Activated T-helper 2 cell treated with anti-CD3 and anti-CD28 coated beads, Interferon-gamma antibody, Interleukin-2, Interleukin-4, amounts not matched to agents 10 μg/mL and 5 μg/mL and 100 μg/mL, durations not matched to agents 14 hours and 24 hours and 36 hours (primary cell): Measurements from ENCODE around the gene PARM1. TPM values are rescaled to one million over a fixed set of nuclear protein-coding genes. Genes with fewer than 3 reads are reported as not detected.
A peak's percentile ranks its signal among the peaks of the same experiment; 100 is the strongest.

Experiments used
- DNase-seq: peaks from one replicate; pipeline ENCODE4 v3.0.0; 2021; ENCODE audit warnings: low spot score
- H3K27ac Mint-ChIP-seq: one replicate; pipeline ENCODE4 v1.8.0; 2021; ENCODE audit warnings: mixed read lengths
- H3K27me3 Mint-ChIP-seq: one replicate; pipeline ENCODE4 v1.8.0; 2021; ENCODE audit warnings: low read depth, mixed read lengths
- H3K36me3 Mint-ChIP-seq: one replicate; pipeline ENCODE4 v1.8.0; 2021; ENCODE audit warnings: low read depth, mixed read lengths
- H3K4me1 Mint-ChIP-seq: one replicate; pipeline ENCODE4 v1.8.0; 2021; ENCODE audit warnings: low read depth, mixed read lengths
- H3K4me3 Mint-ChIP-seq: one replicate; pipeline ENCODE4 v1.8.0; 2021; ENCODE audit warnings: low read depth, mild to moderate bottlenecking, moderate library complexity, mixed read lengths
- H3K9me3 Mint-ChIP-seq: one replicate; pipeline ENCODE4 v1.8.0; 2021; ENCODE audit warnings: mixed read lengths
- intact Hi-C: fragments of 100-400 bp; cut with micrococcal nuclease; formaldehyde crosslinking; loops from one replicate; pipeline ENCODE4 v1.15.1; 2023
- total RNA-seq: library from RNA; stranded (reverse); gene quantifications from 2 replicates; pipeline ENCODE4 v1.2.3, GENCODE V29; 2022

PARM1 gene
- total RNA-seq, 1 donor from 2014 or later, result not detected

GRCh38 chr4:74921490-74921889 lies 11.4 kb upstream of the PARM1 start:
- no peak overlapping the region for H3K4me3 Mint-ChIP-seq
- no peaks in the 10 kb centered on the region for H3K27me3 Mint-ChIP-seq
- no peaks in the 10 kb centered on the region for H3K4me1 Mint-ChIP-seq
- H3K36me3 Mint-ChIP-seq, result no peaks in the 10 kb centered on the region
- H3K9me3 Mint-ChIP-seq, result no peaks in the 10 kb centered on the region
- intact Hi-C loops, result no loop called here
- no peak overlapping the region for H3K27ac Mint-ChIP-seq
- no peak for DNase-seq

GRCh38 chr4:74926007-74926406 lies 6.9 kb upstream of the PARM1 start:
- Mint-ChIP-seq H3K27me3 (peaks cover 5% of the 10 kb centered on the region), H3K27ac (no peak overlapping the region), H3K4me1 (no peaks in the 10 kb centered on the region), H3K9me3 (no peaks in the 10 kb centered on the region), H3K4me3 (no peak overlapping the region), H3K36me3 (no peaks in the 10 kb centered on the region)
- no peak for DNase-seq
- intact Hi-C loops, result no loop called here

DNA sequence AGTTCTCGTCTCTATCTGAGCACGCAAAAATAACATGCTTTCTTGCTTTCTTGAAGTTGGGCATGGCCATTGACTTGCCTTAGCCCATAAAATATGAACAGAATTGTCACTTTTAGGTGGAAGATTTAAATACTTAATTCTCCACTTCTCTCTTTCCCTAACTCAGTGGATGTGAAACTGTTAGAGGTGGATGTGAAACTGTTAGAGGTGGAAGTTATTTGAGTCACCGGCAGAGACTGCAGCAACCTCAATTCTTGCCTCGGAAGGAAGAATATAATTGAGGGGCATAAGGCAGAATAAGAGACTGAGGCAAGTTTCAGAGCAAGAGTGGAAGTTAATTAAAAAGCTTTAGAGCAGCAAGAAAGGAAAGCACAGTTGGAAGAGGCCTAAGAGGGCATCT lies 2.8 kb upstream of the PARM1 start:
- intact Hi-C loops, result no loop called here
- H3K27me3 Mint-ChIP-seq, result peaks cover 41% of the 10 kb centered on the region
- peaks cover 9% of the 10 kb centered on the region for H3K4me1 Mint-ChIP-seq
- no peak for DNase-seq
- no peak overlapping the region for H3K4me3 Mint-ChIP-seq
- no peaks in the 10 kb centered on the region for H3K36me3 Mint-ChIP-seq
- H3K9me3 Mint-ChIP-seq, result no peaks in the 10 kb centered on the region
- no peak overlapping the region for H3K27ac Mint-ChIP-seq

DNA sequence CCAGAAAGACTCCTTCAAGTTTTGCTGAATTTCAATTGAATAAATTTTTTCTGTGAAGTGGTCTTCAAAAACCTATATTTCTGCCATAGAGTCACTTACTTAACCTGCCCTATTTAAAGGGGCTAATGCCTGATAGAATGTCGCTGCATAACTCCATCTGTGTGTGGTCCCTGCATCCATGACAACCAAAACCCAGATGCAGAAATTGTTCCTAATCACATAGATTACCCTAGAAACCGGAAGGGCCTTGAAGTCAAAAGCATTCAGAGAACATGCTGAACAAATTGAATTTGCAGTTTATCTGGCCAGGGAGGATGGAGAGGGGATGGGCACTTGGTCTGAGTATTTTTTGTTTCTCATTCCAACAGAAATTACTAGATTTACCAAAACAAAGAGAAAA lies 1.5 kb upstream of the PARM1 start:
- intact Hi-C loops, result no loop called here
- Mint-ChIP-seq H3K4me3 (no peak overlapping the region), H3K4me1 (peaks cover 9% of the 10 kb centered on the region), H3K9me3 (no peaks in the 10 kb centered on the region), H3K27me3 (peaks cover 46% of the 10 kb centered on the region), H3K27ac (no peak overlapping the region), H3K36me3 (no peaks in the 10 kb centered on the region)
- DNase-seq, result no peak

- intact Hi-C loops, result no loop called here
- no peaks in the 10 kb centered on the region for H3K36me3 Mint-ChIP-seq
- peaks cover 9% of the 10 kb centered on the region for H3K4me1 Mint-ChIP-seq
- no peaks in the 10 kb centered on the region for H3K9me3 Mint-ChIP-seq
- no peak for DNase-seq
- no peak overlapping the region for H3K27ac Mint-ChIP-seq
- no peak overlapping the region for H3K4me3 Mint-ChIP-seq
- H3K27me3 Mint-ChIP-seq, result peaks cover 50% of the 10 kb centered on the region
These were observed 906 bp upstream of the PARM1 start for GRCh38 chr4:74932010-74932409.

GRCh38 chr4:74933562-74934015 lies 673 bp downstream of the PARM1 start:
- H3K4me3 Mint-ChIP-seq, result peak overlapping the region; percentile 71
- H3K27ac Mint-ChIP-seq, result no peak overlapping the region
- no peak for DNase-seq
- peaks cover 9% of the 10 kb centered on the region for H3K4me1 Mint-ChIP-seq
- intact Hi-C loops, result no loop called here
- peaks cover 50% of the 10 kb centered on the region for H3K27me3 Mint-ChIP-seq
- H3K36me3 Mint-ChIP-seq, result no peaks in the 10 kb centered on the region
- no peaks in the 10 kb centered on the region for H3K9me3 Mint-ChIP-seq

DNA sequence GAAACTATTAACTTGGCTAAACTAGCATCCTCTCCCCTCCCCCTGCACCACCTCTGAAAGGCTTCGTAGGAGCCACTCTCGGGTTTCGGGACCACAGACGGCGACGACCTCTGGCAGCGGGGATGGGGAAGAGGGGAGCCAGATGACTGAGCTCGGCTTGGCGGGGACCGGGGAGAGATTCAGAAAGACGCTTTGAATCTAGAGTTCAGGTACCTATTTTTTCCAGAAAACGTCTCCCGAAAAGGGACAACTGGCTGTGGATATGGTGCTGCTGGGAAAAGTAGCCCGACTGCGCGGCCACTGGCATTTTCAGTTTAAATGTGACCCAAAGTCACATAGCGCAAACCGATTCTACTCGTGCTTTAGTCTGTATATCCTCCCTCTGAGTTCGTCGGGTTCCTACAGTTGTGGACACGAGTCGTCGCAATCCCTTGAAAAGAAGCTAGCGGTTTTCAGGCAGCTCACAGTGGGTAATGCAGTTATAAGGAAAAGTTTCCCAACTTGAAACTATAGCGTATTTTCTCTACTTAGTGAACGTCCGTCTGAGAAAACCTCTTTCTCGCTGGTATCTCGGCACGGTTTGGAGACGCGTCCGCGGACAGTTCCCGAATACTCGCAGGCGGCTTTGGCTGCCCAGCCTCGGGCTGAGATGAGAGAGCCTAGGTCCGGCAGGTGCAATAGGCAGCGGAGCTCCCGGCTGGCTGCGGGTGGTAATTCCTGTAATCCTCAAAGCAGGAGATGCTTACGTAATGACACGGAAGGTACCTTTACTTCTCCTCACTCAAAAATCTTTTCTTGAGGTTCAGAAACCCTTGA lies 1.3 kb downstream of the PARM1 start:
- intact Hi-C loops, result no loop called here
- no peak for DNase-seq
- H3K4me3 Mint-ChIP-seq, result peak overlapping the region; percentile 37
- H3K27ac Mint-ChIP-seq, result no peak overlapping the region
- no peaks in the 10 kb centered on the region for H3K36me3 Mint-ChIP-seq
- H3K4me1 Mint-ChIP-seq, result peaks cover 9% of the 10 kb centered on the region
- peaks cover 49% of the 10 kb centered on the region for H3K27me3 Mint-ChIP-seq
- no peaks in the 10 kb centered on the region for H3K9me3 Mint-ChIP-seq

- no peaks in the 10 kb centered on the region for H3K9me3 Mint-ChIP-seq
- intact Hi-C loops, result no loop called here
- no peaks in the 10 kb centered on the region for H3K36me3 Mint-ChIP-seq
- H3K27ac Mint-ChIP-seq, result no peak overlapping the region
- no peak overlapping the region for H3K4me3 Mint-ChIP-seq
- H3K4me1 Mint-ChIP-seq, result peaks cover 9% of the 10 kb centered on the region
- DNase-seq, result no peak
- H3K27me3 Mint-ChIP-seq, result peaks cover 47% of the 10 kb centered on the region
These were observed 2.0 kb downstream of the PARM1 start for GRCh38 chr4:74934888-74935287.

DNA sequence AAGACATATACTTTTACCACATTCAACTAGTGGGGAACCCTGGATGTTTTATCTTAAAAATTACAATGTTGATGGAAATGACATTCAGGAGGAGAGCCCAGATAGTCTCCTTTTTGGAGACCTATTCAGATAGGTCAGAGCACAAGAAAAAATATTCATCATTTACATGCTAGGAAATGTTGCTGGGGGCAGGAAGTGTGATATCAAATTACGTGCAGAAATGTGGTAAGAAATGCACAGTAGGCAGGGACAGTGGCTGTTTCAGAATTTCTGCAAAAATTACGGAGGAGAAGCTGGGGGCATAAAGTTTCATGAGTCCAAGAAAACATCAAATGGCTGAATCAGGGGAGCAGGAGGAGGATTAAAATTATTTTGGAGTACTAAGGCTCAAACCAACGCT lies 8.2 kb downstream of the PARM1 start:
- Mint-ChIP-seq H3K36me3 (no peaks in the 10 kb centered on the region), H3K4me1 (no peaks in the 10 kb centered on the region), H3K27ac (no peak overlapping the region), H3K9me3 (no peaks in the 10 kb centered on the region), H3K4me3 (no peak overlapping the region), H3K27me3 (peaks cover 5% of the 10 kb centered on the region)
- DNase-seq, result no peak
- intact Hi-C loops, result no loop called here

DNA sequence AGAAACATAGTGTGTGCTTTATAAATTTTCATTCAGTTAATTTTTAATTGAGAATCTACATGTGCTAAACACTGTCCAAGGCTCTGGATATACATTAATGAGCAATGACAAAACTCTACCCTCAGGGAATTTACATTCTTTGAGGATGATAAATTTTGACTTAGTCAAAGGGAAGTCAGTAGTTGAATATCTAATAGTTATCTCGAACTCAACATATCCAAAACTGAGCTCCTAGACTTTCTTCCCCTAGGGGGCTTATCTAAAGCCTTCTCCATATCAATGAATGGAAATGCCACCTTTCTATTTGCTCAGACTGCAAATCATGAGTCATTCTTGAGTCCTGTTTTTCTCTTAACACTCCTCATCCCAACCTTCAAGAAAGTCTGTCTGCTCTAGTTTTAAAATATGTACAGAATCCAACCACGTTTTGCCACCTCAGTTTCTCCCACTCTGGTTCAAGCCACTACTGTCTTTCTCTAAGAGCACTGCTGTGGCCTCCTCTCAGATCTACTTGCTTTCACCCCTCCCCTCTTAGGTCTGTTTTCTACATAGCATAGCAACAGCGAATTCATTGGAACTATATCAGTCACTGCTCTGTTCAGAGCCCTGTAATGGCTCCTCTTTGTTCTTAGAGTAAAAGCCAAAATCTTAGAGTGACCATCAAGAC lies 9.5 kb downstream of the PARM1 start:
- Mint-ChIP-seq H3K36me3 (no peaks in the 10 kb centered on the region), H3K27me3 (no peaks in the 10 kb centered on the region), H3K4me3 (no peak overlapping the region), H3K9me3 (no peaks in the 10 kb centered on the region), H3K4me1 (no peaks in the 10 kb centered on the region), H3K27ac (no peak overlapping the region)
- DNase-seq, result no peak
- intact Hi-C loops, result no loop called here

DNA sequence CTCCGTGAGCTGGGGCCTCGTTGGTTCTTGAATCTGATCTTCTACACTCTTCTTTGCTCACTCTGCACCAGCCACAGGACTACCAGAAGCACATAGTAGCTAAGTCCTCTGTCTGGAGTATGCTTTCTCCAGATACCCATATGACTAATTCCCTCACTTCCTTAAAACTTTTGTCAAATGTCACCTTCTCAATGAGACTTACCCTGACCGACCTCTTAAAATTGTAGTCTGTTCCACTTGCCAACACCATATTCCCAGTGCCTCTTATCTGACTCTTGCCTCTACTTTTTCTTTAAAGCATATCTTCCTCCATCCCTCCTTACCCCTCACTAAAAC lies 10.0 kb downstream of the PARM1 start:
- Mint-ChIP-seq H3K36me3 (no peaks in the 10 kb centered on the region), H3K4me1 (no peaks in the 10 kb centered on the region), H3K27me3 (no peaks in the 10 kb centered on the region), H3K4me3 (no peak overlapping the region), H3K27ac (no peak overlapping the region), H3K9me3 (no peaks in the 10 kb centered on the region)
- DNase-seq, result no peak
- intact Hi-C loops, result no loop called here

DNA sequence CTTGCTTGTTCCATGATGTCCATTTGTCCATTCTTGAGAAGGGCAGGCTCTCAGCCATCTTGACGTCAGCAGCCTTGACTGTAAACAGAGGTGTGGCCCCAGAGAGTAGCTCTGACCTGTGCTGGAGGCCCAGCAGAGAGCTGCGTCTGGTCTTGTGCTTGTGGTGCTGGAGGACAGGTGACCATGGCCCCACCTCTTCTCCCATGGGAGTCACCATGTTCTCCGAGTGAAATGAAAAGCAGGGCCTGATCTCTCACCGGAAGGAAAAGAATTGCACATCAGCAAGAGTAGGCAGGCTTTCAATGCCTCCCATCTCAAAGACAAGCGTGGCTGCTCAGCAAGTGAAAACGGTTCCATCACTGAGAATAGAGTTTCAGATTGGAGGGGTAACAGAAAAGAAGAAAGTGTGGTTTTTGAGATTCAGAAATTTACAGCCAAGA lies 11.5 kb downstream of the PARM1 start:
- Mint-ChIP-seq H3K27ac (no peak overlapping the region), H3K9me3 (no peaks in the 10 kb centered on the region), H3K27me3 (no peaks in the 10 kb centered on the region), H3K4me1 (no peaks in the 10 kb centered on the region), H3K36me3 (no peaks in the 10 kb centered on the region), H3K4me3 (no peak overlapping the region)
- DNase-seq, result no peak
- intact Hi-C loops, result no loop called here

DNA sequence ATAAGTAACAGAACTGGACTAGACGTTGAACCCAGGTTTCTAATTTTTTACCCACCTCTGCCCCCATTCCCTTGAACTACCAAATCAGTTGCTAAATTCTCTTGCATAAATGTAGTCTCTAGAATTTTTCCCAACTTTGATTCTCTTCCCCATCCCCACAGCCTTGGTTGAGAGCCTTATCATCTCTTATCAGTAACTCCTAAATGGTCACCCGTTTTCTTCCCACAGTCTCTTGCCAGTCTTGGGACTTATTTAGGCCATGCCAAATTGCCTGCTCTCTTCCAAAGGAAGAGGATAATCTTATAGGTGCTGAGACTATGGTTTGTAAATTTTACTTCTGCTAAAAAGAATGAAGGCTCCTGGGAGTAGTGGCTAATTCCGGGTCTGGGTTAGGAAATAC lies 13.3 kb downstream of the PARM1 start:
- intact Hi-C loops, result no loop called here
- Mint-ChIP-seq H3K4me1 (no peaks in the 10 kb centered on the region), H3K4me3 (no peak overlapping the region), H3K27me3 (no peaks in the 10 kb centered on the region), H3K9me3 (no peaks in the 10 kb centered on the region), H3K36me3 (no peaks in the 10 kb centered on the region), H3K27ac (no peak overlapping the region)
- no peak for DNase-seq
